ENCODE data around the gene TCF7L1.

The TCF7L1 gene

DNA sequence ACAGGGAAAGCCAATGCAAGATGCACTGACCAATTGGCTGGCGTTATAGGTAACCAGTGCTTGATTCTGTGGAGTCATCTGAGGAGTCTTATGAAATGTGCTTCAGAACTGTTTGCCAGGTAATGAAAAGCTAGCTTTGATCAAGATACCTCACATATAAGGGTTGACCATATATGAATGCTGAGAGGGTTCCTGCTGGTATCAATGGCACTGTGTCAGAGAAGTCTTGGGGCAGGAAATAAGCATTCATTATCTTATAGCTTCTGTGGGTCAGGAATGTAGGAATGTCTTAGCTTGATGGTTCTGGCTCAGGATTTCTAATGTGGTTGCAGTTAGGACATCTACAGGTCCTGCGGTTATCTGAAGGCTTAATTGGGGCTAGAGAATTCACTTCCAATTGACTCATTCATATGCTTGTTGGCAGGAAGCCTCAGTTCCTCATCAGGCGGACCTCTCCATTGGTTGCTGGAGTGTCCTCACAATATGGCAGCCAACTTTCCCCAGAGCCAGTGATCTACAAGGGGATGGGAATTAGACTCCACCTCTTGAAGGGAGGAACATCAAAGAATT lies 22.1 kb upstream of the TCF7L1 start:
- ATAC-seq (ENCODE audit: low read depth): no peak
- H3K9me3 ChIP-seq (ENCODE audit: severe bottlenecking): no peaks in the 10 kb centered on the region
- peaks cover 8% of the 10 kb centered on the region for H3K4me1 ChIP-seq (ENCODE audit: insufficient read depth, poor library complexity, severe bottlenecking)
- no peak overlapping the region for H3K4me3 ChIP-seq (ENCODE audit: severe bottlenecking)
- no peak overlapping the region for H3K27ac ChIP-seq (ENCODE audit: poor library complexity, severe bottlenecking)
- no peak for DNase-seq (ENCODE audit: low spot score)
- H3K27me3 ChIP-seq (ENCODE audit: insufficient read depth, poor library complexity, severe bottlenecking): no peaks in the 10 kb centered on the region
- TF ChIP-seq CTCF (IDR thresholded peaks at IDR 0.05; ENCODE audit: poor library complexity, severe bottlenecking): no peak
- H3K36me3 ChIP-seq (ENCODE audit: low read depth): no peaks in the 10 kb centered on the region

GRCh38 chr2:85111819-85112281 lies 21.3 kb upstream of the TCF7L1 start:
- no peaks in the 10 kb centered on the region for H3K9me3 ChIP-seq (ENCODE audit: severe bottlenecking)
- TF ChIP-seq CTCF (IDR thresholded peaks at IDR 0.05; ENCODE audit: poor library complexity, severe bottlenecking): no peak
- H3K36me3 ChIP-seq (ENCODE audit: low read depth): no peaks in the 10 kb centered on the region
- H3K4me3 ChIP-seq (ENCODE audit: severe bottlenecking): no peak overlapping the region
- ATAC-seq (ENCODE audit: low read depth) (peak; percentile 60; the same call in 2 of the 3 replicates), DNase-seq (ENCODE audit: low spot score) (no peak)
- H3K27ac ChIP-seq (ENCODE audit: poor library complexity, severe bottlenecking): no peak overlapping the region
- peaks cover 2% of the 10 kb centered on the region for H3K4me1 ChIP-seq (ENCODE audit: insufficient read depth, poor library complexity, severe bottlenecking)
- no peaks in the 10 kb centered on the region for H3K27me3 ChIP-seq (ENCODE audit: insufficient read depth, poor library complexity, severe bottlenecking)

- TF ChIP-seq CTCF (IDR thresholded peaks at IDR 0.05; ENCODE audit: poor library complexity, severe bottlenecking): no peak
- Histone ChIP-seq H3K27ac (ENCODE audit: poor library complexity, severe bottlenecking) (no peak overlapping the region), H3K36me3 (ENCODE audit: low read depth) (no peaks in the 10 kb centered on the region), H3K4me3 (ENCODE audit: severe bottlenecking) (no peak overlapping the region), H3K4me1 (ENCODE audit: insufficient read depth, poor library complexity, severe bottlenecking) (no peaks in the 10 kb centered on the region), H3K9me3 (ENCODE audit: severe bottlenecking) (no peaks in the 10 kb centered on the region), H3K27me3 (ENCODE audit: insufficient read depth, poor library complexity, severe bottlenecking) (no peaks in the 10 kb centered on the region)
- ATAC-seq (ENCODE audit: low read depth) (peak; percentile 40; the same call in 1 of the 3 replicates), DNase-seq (ENCODE audit: low spot score) (no peak)
Observed at GRCh38 chr2:85112906-85113625, 20.1 kb upstream of the TCF7L1 start.

- Histone ChIP-seq H3K4me3 (ENCODE audit: severe bottlenecking) (no peak overlapping the region), H3K36me3 (ENCODE audit: low read depth) (no peaks in the 10 kb centered on the region), H3K27ac (ENCODE audit: poor library complexity, severe bottlenecking) (no peak overlapping the region), H3K4me1 (ENCODE audit: insufficient read depth, poor library complexity, severe bottlenecking) (no peaks in the 10 kb centered on the region), H3K27me3 (ENCODE audit: insufficient read depth, poor library complexity, severe bottlenecking) (no peaks in the 10 kb centered on the region), H3K9me3 (ENCODE audit: severe bottlenecking) (no peaks in the 10 kb centered on the region)
- DNase-seq (ENCODE audit: low spot score) (no peak), ATAC-seq (ENCODE audit: low read depth) (no peak)
- TF ChIP-seq CTCF (IDR thresholded peaks at IDR 0.05; ENCODE audit: poor library complexity, severe bottlenecking): no peak
Observed at GRCh38 chr2:85114586-85115330, 18.4 kb upstream of the TCF7L1 start.
